CD4-positive, CD25-positive, alpha-beta regulatory T cell (primary cell): ENCODE measurements around the gene CCDC85B. TPM values are rescaled to one million over a fixed set of nuclear protein-coding genes. Genes with fewer than 3 reads are reported as not detected.

Source experiments
- ATAC-seq, 2 donors: fragments of 150-1000 bp; cut with Tn5 transposase; one replicate each; pipeline ENCODE4 v1.10.0; 2021; ENCODE audit warnings: low read depth in 2 of 2, moderate number of reproducible peaks in 2 of 2, moderate library complexity in 1 of 2
- DNase-seq, 3 donors: peaks; one replicate each; pipeline versions ENCODE4 v3.0.0 to v3.0.0-alpha.2; 2012 to 2022; ENCODE audit warnings: mixed read lengths in 1 of 3
- H3K27ac ChIP-seq: one replicate; pipeline ENCODE4 v1.7.0; 2013; ENCODE audit warnings: mild to moderate bottlenecking, low read length; ENCODE audit not compliant: insufficient read depth, poor library complexity, severe bottlenecking
- H3K27me3 ChIP-seq: one replicate; pipeline ENCODE4 v1.7.0; 2013; ENCODE audit warnings: low read length; ENCODE audit not compliant: control insufficient read depth, insufficient read depth
- H3K36me3 ChIP-seq: one replicate; pipeline ENCODE4 v1.7.0; 2013; ENCODE audit warnings: mild to moderate bottlenecking, low read length, moderate library complexity; ENCODE audit not compliant: control insufficient read depth, insufficient read depth
- H3K4me1 ChIP-seq: 2 replicates; pipeline ENCODE4 v1.7.0; 2013; ENCODE audit warnings: mild to moderate bottlenecking, low read length; ENCODE audit not compliant: insufficient read depth, control insufficient read depth, poor library complexity, severe bottlenecking
- H3K4me3 ChIP-seq: one replicate; pipeline ENCODE4 v1.7.0; 2013; ENCODE audit warnings: low read depth, mild to moderate bottlenecking, low read length, moderate library complexity
- H3K9me3 ChIP-seq, 2 experiments: 1 replicate in 1 of 2; 2 replicates in 1 of 2; pipeline ENCODE4 v1.7.0; 2013; ENCODE audit warnings: low read length in 2 of 2, mild to moderate bottlenecking in 1 of 2, moderate library complexity in 1 of 2; ENCODE audit not compliant: control insufficient read depth in 2 of 2
- H3K27ac Mint-ChIP-seq, 3 donors: one replicate each; pipeline ENCODE4 v1.8.0; 2020 to 2022; ENCODE audit warnings: mild to moderate bottlenecking in 3 of 3, mixed read lengths in 3 of 3, moderate library complexity in 2 of 3
- H3K27me3 Mint-ChIP-seq: one replicate; pipeline ENCODE4 v1.8.0; 2022; ENCODE audit warnings: mild to moderate bottlenecking, mixed read lengths
- H3K36me3 Mint-ChIP-seq: one replicate; pipeline ENCODE4 v1.8.0; 2020; ENCODE audit warnings: mixed read lengths
- H3K4me1 Mint-ChIP-seq, 4 donors: one replicate each; pipeline ENCODE4 v1.8.0; 2020 to 2022; ENCODE audit warnings: mixed read lengths in 4 of 4, mild to moderate bottlenecking in 1 of 4
- H3K4me3 Mint-ChIP-seq, 4 donors: one replicate each; pipeline ENCODE4 v1.8.0; 2020 to 2022; ENCODE audit warnings: mild to moderate bottlenecking in 4 of 4, mixed read lengths in 4 of 4, moderate library complexity in 3 of 4
- H3K9me3 Mint-ChIP-seq, 7 donors: one replicate each; pipeline ENCODE4 v1.8.0; 2020 to 2022; ENCODE audit warnings: mixed read lengths in 7 of 7, mild to moderate bottlenecking in 3 of 7, moderate library complexity in 2 of 7
- polyA plus RNA-seq, 4 donors: library from polyadenylated mRNA; unstranded; fragments of 300-500 nt; fragmentation: Illumina TruSeq; gene quantifications; one replicate each; pipeline ENCODE4 v1.2.3, GENCODE V29; 2021
- total RNA-seq: library from RNA; stranded (reverse); gene quantifications from one replicate; pipeline ENCODE4 v1.2.3, GENCODE V29; 2022

CCDC85B gene
- total and polyA plus RNA-seq, 5 donors from 2014 or later = 20.7 to 74.0 (median 62.1) TPM

- peak overlapping the region; percentile 90 to 98 (median 94) for H3K4me3 Mint-ChIP-seq
- Histone ChIP-seq H3K4me3 (peak overlapping the region; percentile 37), H3K27me3 (no peaks in the 10 kb centered on the region), H3K36me3 (peaks cover 13% of the 10 kb centered on the region), H3K27ac (peak overlapping the region; percentile 81), H3K4me1 (peaks cover 46% of the 10 kb centered on the region), H3K9me3 (no peaks in the 10 kb centered on the region)
- ATAC-seq (peak; percentile 19 to 32), DNase-seq (peak in 2 of 3 donors; percentile 61 to 63)
- H3K9me3 Mint-ChIP-seq = no peaks in the 10 kb centered on the region
- peak overlapping the region; percentile 86 to 97 (median 92) for H3K27ac Mint-ChIP-seq
- H3K4me1 Mint-ChIP-seq = peaks cover 0 to 55% (median 22%) of the 10 kb centered on the region in 4 donors
- no peaks in the 10 kb centered on the region for H3K27me3 Mint-ChIP-seq
- peaks cover 16% of the 10 kb centered on the region for H3K36me3 Mint-ChIP-seq
These were observed 29.3 kb downstream of the CCDC85B start for GRCh38 chr11:65919573-65920371.

DNA sequence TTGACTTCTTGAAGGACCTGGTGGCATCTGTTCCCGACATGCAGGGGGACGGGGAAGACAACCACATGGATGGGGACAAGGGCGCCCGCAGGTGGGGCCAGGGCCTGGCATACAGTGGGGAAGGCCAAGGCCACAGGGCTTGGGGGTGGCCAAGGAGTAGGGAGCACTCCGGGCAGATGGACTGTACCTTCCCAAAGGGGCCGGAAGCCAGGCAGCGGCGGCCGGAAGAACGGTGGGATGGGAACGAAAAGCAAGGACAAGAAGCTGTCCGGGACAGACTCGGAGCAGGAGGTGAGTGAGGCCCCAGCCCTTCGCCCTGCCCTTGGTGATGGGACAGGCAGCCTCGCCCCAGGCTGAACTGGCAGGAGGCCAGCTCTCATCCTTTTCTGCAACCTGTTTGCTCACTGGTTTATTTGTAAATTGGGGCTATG is 29.9 kb downstream of the CCDC85B start:
- DNase-seq (no peak), ATAC-seq (no peak)
- Histone ChIP-seq H3K27me3 (no peaks in the 10 kb centered on the region), H3K27ac (peak overlapping the region; percentile 81), H3K4me1 (peaks cover 46% of the 10 kb centered on the region), H3K36me3 (peaks cover 13% of the 10 kb centered on the region), H3K4me3 (peak overlapping the region; percentile 37), H3K9me3 (no peaks in the 10 kb centered on the region)
- peaks cover 16% of the 10 kb centered on the region for H3K36me3 Mint-ChIP-seq
- peaks cover 0 to 50% (median 17%) of the 10 kb centered on the region in 4 donors for H3K4me1 Mint-ChIP-seq
- peak overlapping the region; percentile 3 to 92 (median 86) for H3K27ac Mint-ChIP-seq
- no peaks in the 10 kb centered on the region for H3K9me3 Mint-ChIP-seq
- H3K27me3 Mint-ChIP-seq = no peaks in the 10 kb centered on the region
- H3K4me3 Mint-ChIP-seq = peak overlapping the region; percentile 90 to 98 (median 94)

- Mint-ChIP-seq H3K9me3 (no peaks in the 10 kb centered on the region), H3K4me3 (peak overlapping the region; percentile 51 to 98 (median 92)), H3K27ac (peak overlapping the region in 1 of 3 donors; percentile 3), H3K27me3 (no peaks in the 10 kb centered on the region), H3K4me1 (peaks cover 0 to 47% (median 19%) of the 10 kb centered on the region in 4 donors), H3K36me3 (peaks cover 16% of the 10 kb centered on the region)
- Histone ChIP-seq H3K27ac (peak overlapping the region; percentile 14), H3K4me1 (peaks cover 41% of the 10 kb centered on the region), H3K4me3 (no peak overlapping the region), H3K9me3 (no peaks in the 10 kb centered on the region), H3K36me3 (peaks cover 13% of the 10 kb centered on the region), H3K27me3 (no peaks in the 10 kb centered on the region)
- no peak for DNase-seq
- ATAC-seq = no peak
These were observed 30.6 kb downstream of the CCDC85B start for GRCh38 chr11:65921033-65921555.

- Histone ChIP-seq H3K27ac (no peak overlapping the region), H3K4me1 (peaks cover 34% of the 10 kb centered on the region), H3K4me3 (no peak overlapping the region), H3K36me3 (peaks cover 13% of the 10 kb centered on the region), H3K9me3 (no peaks in the 10 kb centered on the region), H3K27me3 (no peaks in the 10 kb centered on the region)
- DNase-seq (no peak), ATAC-seq (no peak)
- Mint-ChIP-seq H3K27me3 (no peaks in the 10 kb centered on the region), H3K4me1 (peaks cover 0 to 42% (median 14%) of the 10 kb centered on the region in 4 donors), H3K4me3 (peak overlapping the region in 3 of 4 donors; percentile 39 to 71 (median 59)), H3K9me3 (no peaks in the 10 kb centered on the region), H3K36me3 (peaks cover 16% of the 10 kb centered on the region), H3K27ac (no peak overlapping the region)
These were observed 31.4 kb downstream of the CCDC85B start for GRCh38 chr11:65921876-65922275.

- ATAC-seq (no peak), DNase-seq (no peak)
- no peaks in the 10 kb centered on the region for H3K9me3 Mint-ChIP-seq
- H3K4me1 Mint-ChIP-seq = peaks cover 0 to 42% (median 16%) of the 10 kb centered on the region in 4 donors
- H3K36me3 ChIP-seq = peaks cover 13% of the 10 kb centered on the region
- H3K27me3 Mint-ChIP-seq = no peaks in the 10 kb centered on the region
- H3K4me3 Mint-ChIP-seq = peak overlapping the region; percentile 59 to 74 (median 65)
- no peaks in the 10 kb centered on the region for H3K9me3 ChIP-seq
- H3K27ac ChIP-seq = no peak overlapping the region
- peak overlapping the region in 2 of 3 donors; percentile 48 to 59 for H3K27ac Mint-ChIP-seq
- H3K4me1 ChIP-seq = peaks cover 34% of the 10 kb centered on the region
- peaks cover 16% of the 10 kb centered on the region for H3K36me3 Mint-ChIP-seq
- no peak overlapping the region for H3K4me3 ChIP-seq
- H3K27me3 ChIP-seq = no peaks in the 10 kb centered on the region
These were observed 32.1 kb downstream of the CCDC85B start for GRCh38 chr11:65922565-65922964.

DNA sequence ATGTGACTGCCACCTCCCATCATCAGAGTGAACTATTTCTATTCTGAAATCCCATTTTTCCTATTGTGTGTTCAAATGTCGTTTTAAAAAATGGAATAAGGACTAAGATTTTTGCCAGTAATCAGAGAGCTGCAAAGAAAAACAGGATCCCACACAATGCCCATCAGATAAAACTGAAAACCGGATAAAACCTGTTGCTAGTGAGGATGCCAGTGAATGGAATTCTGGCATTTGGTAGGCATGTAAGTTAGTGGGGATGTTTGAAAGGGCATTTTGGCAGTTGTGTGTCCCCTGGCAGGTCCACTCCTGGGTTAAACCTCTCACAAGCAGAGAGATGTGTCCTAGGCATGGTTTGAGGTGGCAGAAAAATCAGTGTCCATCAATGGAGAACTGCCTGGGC is 34.9 kb downstream of the CCDC85B start:
- H3K27me3 Mint-ChIP-seq = no peaks in the 10 kb centered on the region
- H3K9me3 Mint-ChIP-seq = no peaks in the 10 kb centered on the region
- no peaks in the 10 kb centered on the region for H3K9me3 ChIP-seq
- peaks cover 19% of the 10 kb centered on the region for H3K36me3 Mint-ChIP-seq
- peak overlapping the region in 1 of 3 donors; percentile 44 for H3K27ac Mint-ChIP-seq
- peak overlapping the region in 1 of 4 donors; percentile 56 for H3K4me3 Mint-ChIP-seq
- ATAC-seq = no peak
- no peaks in the 10 kb centered on the region for H3K27me3 ChIP-seq
- H3K4me3 ChIP-seq = no peak overlapping the region
- H3K4me1 ChIP-seq = peaks cover 33% of the 10 kb centered on the region
- DNase-seq = no peak
- peaks cover 13% of the 10 kb centered on the region for H3K36me3 ChIP-seq
- H3K27ac ChIP-seq = no peak overlapping the region
- H3K4me1 Mint-ChIP-seq = peaks cover 6 to 49% (median 29%) of the 10 kb centered on the region in 4 donors

GRCh38 chr11:65927904-65928397 is 37.5 kb downstream of the CCDC85B start:
- Histone ChIP-seq H3K27me3 (no peaks in the 10 kb centered on the region), H3K4me3 (peak overlapping the region; percentile 64), H3K36me3 (peaks cover 2% of the 10 kb centered on the region), H3K27ac (peak overlapping the region; percentile 83), H3K4me1 (peaks cover 23% of the 10 kb centered on the region), H3K9me3 (no peaks in the 10 kb centered on the region)
- peak; percentile 90 to 94 for ATAC-seq
- Mint-ChIP-seq H3K9me3 (no peaks in the 10 kb centered on the region), H3K4me1 (peaks cover 6 to 38% (median 26%) of the 10 kb centered on the region in 4 donors), H3K36me3 (peaks cover 9% of the 10 kb centered on the region), H3K4me3 (peak overlapping the region; percentile 55 to 85 (median 81)), H3K27me3 (no peaks in the 10 kb centered on the region), H3K27ac (peak overlapping the region; percentile 93 to 99 (median 97))
- peak; percentile 62 to 95 (median 79) for DNase-seq
